Measurements from ENCODE around the gene REXO1.
A peak's percentile ranks its signal among the peaks of the same experiment; 100 is the strongest.

The REXO1 gene

GRCh38 chr19:1860821-1861598 is 12.7 kb upstream of the REXO1 start:
- no peak for DNase-seq (ENCODE audit: low read depth in 2 of 2)

GRCh38 chr19:1860042-1860775 is 11.9 kb upstream of the REXO1 start:
- DNase-seq (ENCODE audit: low read depth in 2 of 2) = no peak

GRCh38 chr19:1859331-1859781 is 11.1 kb upstream of the REXO1 start:
- DNase-seq (ENCODE audit: low read depth in 2 of 2) = no peak

GRCh38 chr19:1858412-1859081 is 10.3 kb upstream of the REXO1 start:
- no peak for DNase-seq (ENCODE audit: low read depth in 2 of 2)

- no peak for DNase-seq (ENCODE audit: low read depth in 2 of 2)
These were observed 9.5 kb upstream of the REXO1 start for GRCh38 chr19:1857648-1858326.

GRCh38 chr19:1856698-1857603 is 8.7 kb upstream of the REXO1 start:
- no peak for DNase-seq (ENCODE audit: low read depth in 2 of 2)

- no peak for DNase-seq (ENCODE audit: low read depth in 2 of 2)
These were observed 8.0 kb upstream of the REXO1 start for GRCh38 chr19:1856345-1856697.

GRCh38 chr19:1855828-1856255 is 7.6 kb upstream of the REXO1 start:
- no peak for DNase-seq (ENCODE audit: low read depth in 2 of 2)

- peak; percentile 54 to 70 for DNase-seq (ENCODE audit: low read depth in 2 of 2)
These were observed 7.0 kb upstream of the REXO1 start for GRCh38 chr19:1855040-1855827.

GRCh38 chr19:1854542-1855039 is 6.3 kb upstream of the REXO1 start:
- DNase-seq (ENCODE audit: low read depth in 2 of 2) = no peak

GRCh38 chr19:1854039-1854541 is 5.8 kb upstream of the REXO1 start:
- no peak for DNase-seq (ENCODE audit: low read depth in 2 of 2)

GRCh38 chr19:1853295-1854038 is 5.2 kb upstream of the REXO1 start:
- DNase-seq (ENCODE audit: low read depth in 2 of 2) = peak; percentile 47 to 64

GRCh38 chr19:1852581-1853128 is 4.4 kb upstream of the REXO1 start:
- DNase-seq (ENCODE audit: low read depth in 2 of 2) = no peak

- peak; percentile 47 to 51 for DNase-seq (ENCODE audit: low read depth in 2 of 2)
These were observed 3.6 kb upstream of the REXO1 start for GRCh38 chr19:1851654-1852580.

GRCh38 chr19:1850809-1851653 is 2.7 kb upstream of the REXO1 start:
- no peak for DNase-seq (ENCODE audit: low read depth in 2 of 2)

GRCh38 chr19:1849886-1850398 is 1.7 kb upstream of the REXO1 start:
- DNase-seq (ENCODE audit: low read depth in 2 of 2) = no peak

- no peak for DNase-seq (ENCODE audit: low read depth in 2 of 2)
These were observed 820 bp upstream of the REXO1 start for GRCh38 chr19:1849132-1849474.

Measured in stimulated activated CD8-positive, alpha-beta memory T cell treated with anti-CD3 and anti-CD28 coated beads, Interleukin-2, amount 100 ng/mL, for 1 hour (primary cell).